ENCODE data around the gene JMJD1C.
A peak's percentile ranks its signal among the peaks of the same experiment; 100 is the strongest.
"Not testable (repeated sequence)": the region's sequence is repeated elsewhere in the genome, so short reads cannot be mapped to it uniquely, and the experiment has no call there.

The JMJD1C gene

DNA sequence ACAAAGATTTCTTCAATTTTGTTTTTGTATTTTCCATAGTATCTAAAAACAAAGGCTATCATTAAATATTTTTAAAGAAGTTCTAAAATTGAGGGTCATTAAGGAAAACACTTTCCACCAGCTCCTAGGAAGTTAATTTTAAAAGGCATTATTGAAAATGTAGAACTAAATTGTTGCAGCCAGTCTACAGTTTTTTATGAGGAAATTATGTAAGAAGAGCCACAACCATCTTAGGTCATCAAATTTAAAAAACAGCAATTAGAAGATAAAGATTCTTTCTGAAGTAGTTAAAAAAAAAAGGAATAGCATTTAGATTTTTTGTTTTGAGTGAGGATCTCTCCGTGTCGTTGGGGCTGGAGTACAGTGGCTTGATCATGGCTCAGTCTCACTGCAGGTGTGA is 171.0 kb downstream of the JMJD1C start:
- DNase-seq (ENCODE audit: low read depth, low spot score): no peak

DNA sequence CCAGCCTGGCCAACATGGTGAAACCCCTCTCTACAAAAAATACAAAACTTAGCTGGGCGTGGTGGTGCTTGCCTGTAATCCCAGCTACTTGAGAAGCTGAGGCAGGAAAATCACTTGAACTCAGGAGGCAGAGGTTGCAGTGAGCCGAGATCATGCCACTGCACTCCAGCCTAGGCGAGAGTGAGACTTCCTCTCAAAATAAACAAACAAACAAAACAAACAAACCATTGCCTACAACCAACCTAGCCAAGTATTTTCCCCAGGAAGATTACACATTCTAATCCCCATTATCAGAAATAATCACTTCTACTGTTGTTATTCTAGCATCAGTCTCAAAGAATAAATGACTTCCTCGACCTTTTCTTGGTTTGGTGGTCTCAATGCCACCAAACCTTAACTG is 172.9 kb downstream of the JMJD1C start:
- not testable (repeated sequence) for DNase-seq (ENCODE audit: low read depth, low spot score)

GRCh38 chr10:63288170-63288569 is 177.6 kb downstream of the JMJD1C start:
- DNase-seq (ENCODE audit: low read depth, low spot score): no peak

- no peak for DNase-seq (ENCODE audit: low read depth, low spot score)
Observed at GRCh38 chr10:63286754-63287264, 179.0 kb downstream of the JMJD1C start.

- peak; percentile 67 for DNase-seq (ENCODE audit: low read depth, low spot score)
Observed at GRCh38 chr10:63286340-63286739, 179.4 kb downstream of the JMJD1C start.

GRCh38 chr10:63283901-63284300 is 181.9 kb downstream of the JMJD1C start:
- DNase-seq (ENCODE audit: low read depth, low spot score): not testable (repeated sequence)

- DNase-seq (ENCODE audit: low read depth, low spot score): no peak
Observed at GRCh38 chr10:63283093-63283492, 182.7 kb downstream of the JMJD1C start.

- no peak for DNase-seq (ENCODE audit: low read depth, low spot score)
Observed at GRCh38 chr10:63281967-63282366, 183.8 kb downstream of the JMJD1C start.

- DNase-seq (ENCODE audit: low read depth, low spot score): no peak
Observed at GRCh38 chr10:63280386-63280785, 185.4 kb downstream of the JMJD1C start.

DNA sequence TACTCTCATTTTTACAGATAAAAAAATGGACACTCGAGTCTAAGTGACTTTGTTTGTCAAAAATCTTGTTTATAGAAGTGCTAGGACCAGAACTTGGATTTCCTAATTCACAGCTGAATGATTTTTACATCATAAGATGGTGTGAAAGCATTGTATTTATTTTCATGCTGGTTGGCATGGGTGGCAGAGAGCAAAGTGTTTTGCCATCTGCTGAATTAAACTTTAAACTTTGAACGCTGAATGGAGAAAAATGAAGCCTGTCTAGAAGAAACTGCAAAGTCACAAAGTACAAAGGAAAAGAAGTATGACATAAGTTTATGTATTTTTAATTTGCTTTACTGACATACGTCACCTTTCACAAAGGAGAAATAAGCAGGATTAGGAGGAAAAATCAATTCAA is 190.7 kb downstream of the JMJD1C start:
- DNase-seq (ENCODE audit: low read depth, low spot score): no peak

DNA sequence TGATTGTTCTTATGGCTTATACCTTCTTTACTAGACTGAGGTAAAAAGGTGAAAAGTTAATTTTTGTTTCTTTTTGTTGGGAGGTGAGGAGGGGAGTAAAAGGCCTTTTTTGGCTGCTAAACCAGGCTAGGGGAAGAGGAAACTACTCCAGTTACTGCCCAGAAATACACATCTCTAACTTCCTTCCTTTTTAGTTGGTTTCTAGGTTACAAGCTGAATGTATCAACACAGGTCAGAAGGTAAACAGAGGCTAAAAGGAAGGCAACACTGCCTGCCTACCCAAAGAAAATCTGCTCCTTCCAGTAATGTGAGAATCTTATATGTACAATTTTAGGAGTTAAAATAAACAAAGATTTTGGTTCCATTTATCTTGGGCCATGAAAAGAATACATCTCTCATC is 192.2 kb downstream of the JMJD1C start:
- DNase-seq (ENCODE audit: low read depth, low spot score): no peak

- DNase-seq (ENCODE audit: low read depth, low spot score): peak; percentile 92
Observed at GRCh38 chr10:63268798-63269503, 196.8 kb downstream of the JMJD1C start.

- DNase-seq (ENCODE audit: low read depth, low spot score): no peak
Observed at GRCh38 chr10:63268149-63268797, 197.5 kb downstream of the JMJD1C start.

DNA sequence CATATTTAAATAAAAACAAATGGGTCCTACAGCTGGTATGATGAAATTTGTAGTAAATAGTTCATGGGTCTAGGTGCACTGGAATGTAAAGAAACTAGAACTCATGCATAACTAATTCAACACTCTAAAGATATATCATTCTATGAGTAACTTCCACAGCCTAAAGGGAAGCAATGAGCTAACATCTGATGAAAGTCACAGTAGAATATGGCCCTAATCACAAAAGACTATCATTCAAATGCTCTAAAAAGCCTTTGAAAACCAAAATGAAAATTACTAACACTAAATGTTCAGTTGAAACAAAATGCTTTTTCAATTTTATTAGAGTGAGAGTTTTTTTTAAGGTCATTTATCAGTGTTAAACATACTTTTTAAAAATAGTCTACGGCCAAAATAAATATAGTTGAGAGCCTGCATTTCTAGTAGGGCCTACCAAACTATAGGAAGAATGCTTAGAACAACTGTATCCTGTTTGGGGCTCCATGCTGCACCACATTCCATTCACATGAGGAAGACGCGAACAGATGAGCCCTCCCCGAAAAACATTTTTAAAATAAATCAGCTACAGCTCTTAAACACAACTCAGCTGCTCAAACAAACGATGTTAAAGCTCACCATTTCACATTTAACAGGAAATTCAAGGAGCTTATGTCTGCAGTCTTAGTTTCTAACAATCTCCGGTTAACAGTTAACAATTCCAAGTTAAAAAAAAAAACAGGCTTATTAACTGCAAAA is 198.2 kb downstream of the JMJD1C start:
- no peak for DNase-seq (ENCODE audit: low read depth, low spot score)

DNA sequence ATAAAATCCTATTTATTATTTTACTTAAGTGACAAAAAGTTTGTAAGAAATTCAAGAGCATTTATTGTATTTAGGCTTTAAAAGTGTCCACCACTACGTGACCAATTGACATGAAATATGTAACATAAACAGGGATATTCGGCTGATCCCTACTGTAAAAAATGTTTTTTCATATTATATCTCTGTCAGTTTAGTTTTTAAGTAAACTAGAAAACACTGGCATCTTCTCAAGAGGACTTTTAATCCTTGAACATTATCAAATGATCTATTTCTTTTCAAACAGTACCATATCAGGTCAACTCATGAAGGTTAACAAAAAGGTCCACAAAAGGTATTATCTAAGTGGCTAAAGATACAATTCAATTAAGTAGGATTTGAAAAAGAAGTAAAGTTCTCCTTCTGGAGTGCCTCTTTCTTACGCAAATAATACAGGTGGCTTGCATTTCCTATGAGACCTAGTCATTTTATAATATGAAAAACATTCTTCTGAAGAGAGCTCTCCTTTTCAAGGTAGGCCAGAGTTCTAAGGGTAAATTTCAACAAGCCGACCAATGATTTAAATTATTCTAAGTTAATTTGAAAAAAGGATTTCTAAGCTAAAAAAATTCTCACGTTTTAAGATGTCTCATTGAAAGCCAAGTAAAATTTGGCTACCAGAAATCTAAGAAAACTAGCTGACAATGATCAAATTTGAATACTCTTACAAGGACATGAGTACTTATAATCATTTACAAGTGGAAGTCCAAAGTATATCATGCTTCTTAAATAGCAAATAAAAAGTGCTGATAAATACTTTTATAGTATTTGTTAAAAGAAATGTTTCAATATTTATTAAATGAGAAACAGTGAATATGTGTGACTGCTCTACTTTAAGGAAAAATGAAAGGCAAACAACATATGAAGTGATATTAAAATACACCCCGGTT is 199.1 kb downstream of the JMJD1C start:
- DNase-seq (ENCODE audit: low read depth, low spot score): no peak

DNA sequence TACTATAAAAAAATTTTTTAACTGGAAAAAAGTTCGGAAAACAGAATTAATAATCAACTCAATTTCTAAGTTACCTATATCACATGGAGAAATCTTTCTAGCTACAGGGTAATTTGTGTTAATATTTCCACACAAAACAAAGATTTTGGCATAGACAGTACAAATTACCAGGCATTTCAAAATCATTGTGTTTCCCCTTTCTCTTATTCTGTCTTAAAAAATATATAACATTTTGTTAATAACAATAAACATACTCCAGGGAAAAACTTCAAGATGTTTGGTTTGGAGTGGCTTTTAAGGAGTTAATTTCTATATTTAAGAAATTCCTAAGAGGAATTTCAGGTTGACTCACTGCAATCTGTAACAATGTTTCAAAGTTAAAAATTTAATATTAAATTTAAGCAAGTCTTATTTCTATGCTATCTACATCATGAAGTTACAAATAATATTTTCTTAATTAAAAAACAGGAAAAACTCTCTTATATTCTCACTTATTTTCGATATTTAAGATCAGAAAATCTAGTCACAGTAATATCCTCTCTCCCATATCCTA is 200.0 kb downstream of the JMJD1C start:
- DNase-seq (ENCODE audit: low read depth, low spot score): no peak

DNA sequence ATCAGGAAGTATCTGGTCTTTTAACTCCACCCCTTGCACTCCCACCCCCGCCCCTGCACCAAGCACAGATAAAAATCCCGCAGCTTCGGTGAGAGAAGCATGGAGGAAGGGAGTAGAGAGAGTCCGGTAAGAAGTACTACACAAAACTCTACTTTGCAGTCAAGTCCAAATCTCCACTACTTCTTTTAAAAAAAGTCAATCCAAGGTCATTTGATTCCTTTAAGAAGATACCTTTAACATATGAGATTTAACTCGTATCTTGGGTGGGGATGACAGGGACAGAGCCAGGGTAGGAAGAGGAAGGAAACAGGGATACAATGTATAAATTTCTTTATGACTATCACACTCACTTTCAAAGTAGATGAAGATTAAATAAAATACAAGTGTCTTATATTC is 200.6 kb downstream of the JMJD1C start:
- no peak for DNase-seq (ENCODE audit: low read depth, low spot score)

- no peak for DNase-seq (ENCODE audit: low read depth, low spot score)
Observed at GRCh38 chr10:63264617-63265221, 201.1 kb downstream of the JMJD1C start.

DNA sequence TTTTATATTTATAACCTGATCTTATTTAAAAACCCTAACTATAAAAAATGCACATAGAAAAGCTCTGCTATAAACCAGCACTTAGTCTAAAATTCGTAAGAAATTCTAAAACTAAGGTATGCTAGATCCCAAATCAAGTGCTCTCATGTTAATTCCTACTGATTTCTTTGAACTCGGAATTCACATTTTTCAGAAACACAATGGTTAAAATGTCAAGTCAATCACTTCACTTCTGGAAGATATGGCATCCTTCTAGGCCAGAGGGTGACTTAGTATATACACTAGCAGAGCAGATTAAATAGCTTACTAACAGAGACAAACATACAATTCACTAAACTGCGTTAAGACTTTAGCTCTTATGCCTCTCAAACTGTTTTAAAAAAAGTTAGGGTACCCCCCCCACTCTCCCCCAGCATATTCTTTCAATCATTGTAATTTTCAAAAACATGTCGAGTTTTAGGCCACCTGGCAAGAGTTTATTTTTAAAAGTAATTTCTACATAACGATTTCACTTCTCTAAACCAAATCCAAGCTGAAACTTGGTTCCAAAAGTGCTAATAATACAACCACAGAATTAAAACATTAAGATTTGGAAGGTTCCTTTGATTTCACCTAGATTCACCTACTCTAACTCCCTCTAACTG is 203.2 kb downstream of the JMJD1C start:
- DNase-seq (ENCODE audit: low read depth, low spot score): no peak

DNA sequence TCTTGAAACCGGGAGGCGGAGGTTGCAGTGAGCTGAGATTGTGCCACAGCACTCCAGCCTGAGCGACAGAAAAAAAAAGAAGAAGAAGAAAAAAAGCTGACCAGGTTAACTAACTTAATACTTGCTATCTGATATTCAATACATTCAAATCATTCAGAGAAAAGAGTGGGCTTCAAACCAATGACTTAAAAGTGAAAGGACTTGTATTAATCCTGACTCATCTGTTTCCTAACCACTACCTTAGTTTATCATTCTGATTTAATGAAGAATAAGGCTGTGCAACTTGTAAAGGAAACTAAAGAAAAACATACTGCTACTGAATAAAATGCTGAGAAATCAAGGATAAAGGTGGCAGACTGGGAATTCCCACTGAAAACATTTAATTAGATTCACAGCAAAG is 204.3 kb downstream of the JMJD1C start:
- no peak for DNase-seq (ENCODE audit: low read depth, low spot score)

Data from smooth muscle cell of the brain vasculature (primary cell).